GM23338 (cell line): ENCODE data around the gene NBAS. TPM values are rescaled to one million over a fixed set of nuclear protein-coding genes. Genes with fewer than 3 reads are reported as not detected.

Source experiments
- ATAC-seq: fragments of 200-7000 bp; cut with Tn5 transposase; 3 replicates; pipeline ENCODE4 v1.9.1; 2020
- DNase-seq: peaks from one replicate; pipeline ENCODE4 v3.0.0-alpha.2; 2015; ENCODE audit warnings: low spot score
- H2AFZ ChIP-seq: fragments of 200-600 bp; sonication (generic); 2 replicates; pipeline ENCODE4 v1.8.0; 2016; ENCODE audit warnings: antibody characterized with exemption, mild to moderate bottlenecking, moderate library complexity
- H3F3A ChIP-seq: fragments of 200-600 bp; sonication (generic); replicated peaks from 2 replicates; pipeline ENCODE4 v1.8.0; 2017; ENCODE audit warnings: antibody characterized with exemption, mixed run types, low read depth
- H3K27ac ChIP-seq: fragments of 200-600 bp; sonication (generic); 2 replicates; pipeline ENCODE4 v1.6.1; 2016; ENCODE audit warnings: low read depth
- H3K27me3 ChIP-seq: fragments of 200-600 bp; sonication (generic); 2 replicates; pipeline ENCODE4 v1.8.0; 2016; ENCODE audit warnings: mild to moderate bottlenecking, mixed run types, moderate library complexity; ENCODE audit not compliant: insufficient read depth
- H3K36me3 ChIP-seq: fragments of 200-600 bp; sonication (generic); 2 replicates; pipeline ENCODE4 v1.8.0; 2016; ENCODE audit warnings: mild to moderate bottlenecking; ENCODE audit not compliant: insufficient read depth
- H3K4me1 ChIP-seq: fragments of 200-600 bp; sonication (generic); 2 replicates; pipeline ENCODE4 v1.8.0; 2016; ENCODE audit warnings: mild to moderate bottlenecking, moderate library complexity; ENCODE audit not compliant: insufficient read depth
- H3K4me2 ChIP-seq: fragments of 200-600 bp; sonication (generic); 2 replicates; pipeline ENCODE4 v1.7.1; 2017; ENCODE audit warnings: mixed run types
- H3K4me3 ChIP-seq: fragments of 200-600 bp; sonication (generic); 2 replicates; pipeline ENCODE4 v1.6.1; 2016; ENCODE audit warnings: mixed run types
- H3K79me2 ChIP-seq: fragments of 200-600 bp; sonication (generic); replicated peaks from 2 replicates; pipeline ENCODE4 v1.8.0; 2017; ENCODE audit warnings: mild to moderate bottlenecking; ENCODE audit not compliant: insufficient read depth
- H3K9me2 ChIP-seq: fragments of 200-600 bp; sonication (generic); 2 replicates; pipeline ENCODE4 v1.8.0; 2017; ENCODE audit not compliant: insufficient read depth
- H4K20me1 ChIP-seq: fragments of 200-600 bp; sonication (generic); replicated peaks from 2 replicates; pipeline ENCODE4 v1.8.0; 2017; ENCODE audit warnings: mild to moderate bottlenecking; ENCODE audit not compliant: insufficient read depth
- H3K27ac Mint-ChIP-seq: 2 replicates; pipeline ENCODE4 v1.8.0; 2020; ENCODE audit warnings: inconsistent platforms, mild to moderate bottlenecking, moderate library complexity, mixed read lengths
- H3K27me3 Mint-ChIP-seq: 3 replicates; pipeline ENCODE4 v1.8.0; 2022; ENCODE audit warnings: low read depth, mild to moderate bottlenecking, moderate library complexity, mixed read lengths, inconsistent platforms; ENCODE audit not compliant: insufficient read depth, poor library complexity
- H3K36me3 Mint-ChIP-seq: 3 replicates; pipeline ENCODE4 v1.8.0; 2021; ENCODE audit warnings: low read depth, mild to moderate bottlenecking, inconsistent platforms, moderate library complexity, mixed read lengths
- H3K4me1 Mint-ChIP-seq: 3 replicates; pipeline ENCODE4 v1.8.0; 2020; ENCODE audit warnings: mild to moderate bottlenecking, inconsistent platforms, mixed read lengths
- H3K4me3 Mint-ChIP-seq: 3 replicates; pipeline ENCODE4 v1.8.0; 2021; ENCODE audit warnings: moderate library complexity, mild to moderate bottlenecking, inconsistent platforms, mixed read lengths
- H3K9me3 Mint-ChIP-seq: 3 replicates; pipeline ENCODE4 v1.8.0; 2020; ENCODE audit warnings: moderate library complexity, mild to moderate bottlenecking, inconsistent platforms, mixed read lengths
- STAT1 ChIP-seq: IDR thresholded peaks from one replicate; pipeline ENCODE4 v1.6.1; 2016; ENCODE audit warnings: antibody characterized with exemption; ENCODE audit not compliant: unreplicated experiment
- ZNF114 ChIP-seq: fragments of 250-450 bp; sonication (Bioruptor Pico); IDR thresholded peaks from 2 replicates; pipeline ENCODE4 v1.5.0; 2020; ENCODE audit warnings: mild to moderate bottlenecking, moderate library complexity
- ZNF331 ChIP-seq: fragments of 250-450 bp; sonication (Bioruptor Pico); IDR thresholded peaks from 2 replicates; pipeline ENCODE4 v1.5.0; 2020; ENCODE audit warnings: low read depth, mild to moderate bottlenecking, moderate library complexity
- polyA plus RNA-seq: library from polyadenylated mRNA; unstranded; fragments of >200 nt; fragmentation: Nextera tagmentation; extraction: Ambion mirVana; gene quantifications from 2 replicates; pipeline ENCODE4 v1.2.1, GENCODE V29; 2016
- total RNA-seq: library from RNA; depleted of rRNA; stranded (reverse); fragments of >200 nt; shearing (Covaris generic); gene quantifications from 2 replicates; pipeline ENCODE4 v1.2.3, GENCODE V29; 2014
- TF ChIP-seq, protein P1 (sequence below): fragments of 250-450 bp; sonication (Bioruptor Pico); IDR thresholded peaks from 2 replicates; pipeline ENCODE4 v1.5.0; 2020; ENCODE audit warnings: mild to moderate bottlenecking, moderate library complexity
- TF ChIP-seq, protein P2 (sequence below): IDR thresholded peaks from one replicate; pipeline ENCODE4 v1.6.1; 2018; ENCODE audit warnings: antibody characterized with exemption; ENCODE audit not compliant: unreplicated experiment

Gene NBAS
- total and polyA plus RNA-seq, 2 experiments from 2014 or later: 24.8 to 38.9 TPM

DNA sequence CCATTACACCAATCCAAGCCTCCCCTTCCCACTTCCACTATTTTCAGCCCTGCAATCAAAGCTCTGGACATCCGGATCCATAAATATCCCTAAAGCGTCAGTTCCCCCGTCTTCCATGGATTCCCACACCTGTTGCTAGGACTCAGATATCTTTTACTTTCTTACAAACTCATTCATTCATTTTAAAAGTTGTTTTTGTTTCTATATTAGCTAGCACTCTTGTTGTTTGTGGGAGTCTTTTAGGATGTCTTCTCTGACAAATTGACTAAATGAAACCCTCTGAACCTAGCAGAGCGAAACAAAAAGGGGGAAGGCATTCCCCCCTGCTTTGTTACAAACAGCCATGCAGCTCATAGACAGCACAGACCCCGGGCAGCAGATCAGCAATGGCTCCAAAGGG is 9.0 kb upstream of the NBAS start (continued):
- TF ChIP-seq, protein P1, sequence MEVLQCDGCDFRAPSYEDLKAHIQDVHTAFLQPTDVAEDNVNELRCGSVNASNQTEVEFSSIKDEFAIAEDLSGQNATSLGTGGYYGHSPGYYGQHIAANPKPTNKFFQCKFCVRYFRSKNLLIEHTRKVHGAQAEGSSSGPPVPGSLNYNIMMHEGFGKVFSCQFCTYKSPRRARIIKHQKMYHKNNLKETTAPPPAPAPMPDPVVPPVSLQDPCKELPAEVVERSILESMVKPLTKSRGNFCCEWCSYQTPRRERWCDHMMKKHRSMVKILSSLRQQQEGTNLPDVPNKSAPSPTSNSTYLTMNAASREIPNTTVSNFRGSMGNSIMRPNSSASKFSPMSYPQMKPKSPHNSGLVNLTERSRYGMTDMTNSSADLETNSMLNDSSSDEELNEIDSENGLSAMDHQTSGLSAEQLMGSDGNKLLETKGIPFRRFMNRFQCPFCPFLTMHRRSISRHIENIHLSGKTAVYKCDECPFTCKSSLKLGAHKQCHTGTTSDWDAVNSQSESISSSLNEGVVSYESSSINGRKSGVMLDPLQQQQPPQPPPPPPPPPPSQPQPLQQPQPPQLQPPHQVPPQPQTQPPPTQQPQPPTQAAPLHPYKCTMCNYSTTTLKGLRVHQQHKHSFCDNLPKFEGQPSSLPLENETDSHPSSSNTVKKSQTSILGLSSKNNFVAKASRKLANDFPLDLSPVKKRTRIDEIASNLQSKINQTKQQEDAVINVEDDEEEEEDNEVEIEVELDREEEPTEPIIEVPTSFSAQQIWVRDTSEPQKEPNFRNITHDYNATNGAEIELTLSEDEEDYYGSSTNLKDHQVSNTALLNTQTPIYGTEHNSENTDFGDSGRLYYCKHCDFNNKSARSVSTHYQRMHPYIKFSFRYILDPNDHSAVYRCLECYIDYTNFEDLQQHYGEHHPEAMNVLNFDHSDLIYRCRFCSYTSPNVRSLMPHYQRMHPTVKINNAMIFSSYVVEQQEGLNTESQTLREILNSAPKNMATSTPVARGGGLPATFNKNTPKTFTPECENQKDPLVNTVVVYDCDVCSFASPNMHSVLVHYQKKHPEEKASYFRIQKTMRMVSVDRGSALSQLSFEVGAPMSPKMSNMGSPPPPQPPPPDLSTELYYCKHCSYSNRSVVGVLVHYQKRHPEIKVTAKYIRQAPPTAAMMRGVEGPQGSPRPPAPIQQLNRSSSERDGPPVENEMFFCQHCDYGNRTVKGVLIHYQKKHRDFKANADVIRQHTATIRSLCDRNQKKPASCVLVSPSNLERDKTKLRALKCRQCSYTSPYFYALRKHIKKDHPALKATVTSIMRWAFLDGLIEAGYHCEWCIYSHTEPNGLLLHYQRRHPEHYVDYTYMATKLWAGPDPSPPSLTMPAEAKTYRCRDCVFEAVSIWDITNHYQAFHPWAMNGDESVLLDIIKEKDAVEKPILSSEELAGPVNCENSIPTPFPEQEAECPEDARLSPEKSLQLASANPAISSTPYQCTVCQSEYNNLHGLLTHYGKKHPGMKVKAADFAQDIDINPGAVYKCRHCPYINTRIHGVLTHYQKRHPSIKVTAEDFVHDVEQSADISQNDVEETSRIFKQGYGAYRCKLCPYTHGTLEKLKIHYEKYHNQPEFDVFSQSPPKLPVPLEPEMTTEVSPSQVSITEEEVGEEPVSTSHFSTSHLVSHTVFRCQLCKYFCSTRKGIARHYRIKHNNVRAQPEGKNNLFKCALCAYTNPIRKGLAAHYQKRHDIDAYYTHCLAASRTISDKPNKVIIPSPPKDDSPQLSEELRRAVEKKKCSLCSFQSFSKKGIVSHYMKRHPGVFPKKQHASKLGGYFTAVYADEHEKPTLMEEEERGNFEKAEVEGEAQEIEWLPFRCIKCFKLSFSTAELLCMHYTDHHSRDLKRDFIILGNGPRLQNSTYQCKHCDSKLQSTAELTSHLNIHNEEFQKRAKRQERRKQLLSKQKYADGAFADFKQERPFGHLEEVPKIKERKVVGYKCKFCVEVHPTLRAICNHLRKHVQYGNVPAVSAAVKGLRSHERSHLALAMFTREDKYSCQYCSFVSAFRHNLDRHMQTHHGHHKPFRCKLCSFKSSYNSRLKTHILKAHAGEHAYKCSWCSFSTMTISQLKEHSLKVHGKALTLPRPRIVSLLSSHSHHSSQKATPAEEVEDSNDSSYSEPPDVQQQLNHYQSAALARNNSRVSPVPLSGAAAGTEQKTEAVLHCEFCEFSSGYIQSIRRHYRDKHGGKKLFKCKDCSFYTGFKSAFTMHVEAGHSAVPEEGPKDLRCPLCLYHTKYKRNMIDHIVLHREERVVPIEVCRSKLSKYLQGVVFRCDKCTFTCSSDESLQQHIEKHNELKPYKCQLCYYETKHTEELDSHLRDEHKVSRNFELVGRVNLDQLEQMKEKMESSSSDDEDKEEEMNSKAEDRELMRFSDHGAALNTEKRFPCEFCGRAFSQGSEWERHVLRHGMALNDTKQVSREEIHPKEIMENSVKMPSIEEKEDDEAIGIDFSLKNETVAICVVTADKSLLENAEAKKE (CRISPR knock-in tag): no peak
- no peak for TF ChIP-seq ZNF114 (CRISPR knock-in tag)
- TF ChIP-seq STAT1: no peak
- TF ChIP-seq ZNF331: no peak

DNA sequence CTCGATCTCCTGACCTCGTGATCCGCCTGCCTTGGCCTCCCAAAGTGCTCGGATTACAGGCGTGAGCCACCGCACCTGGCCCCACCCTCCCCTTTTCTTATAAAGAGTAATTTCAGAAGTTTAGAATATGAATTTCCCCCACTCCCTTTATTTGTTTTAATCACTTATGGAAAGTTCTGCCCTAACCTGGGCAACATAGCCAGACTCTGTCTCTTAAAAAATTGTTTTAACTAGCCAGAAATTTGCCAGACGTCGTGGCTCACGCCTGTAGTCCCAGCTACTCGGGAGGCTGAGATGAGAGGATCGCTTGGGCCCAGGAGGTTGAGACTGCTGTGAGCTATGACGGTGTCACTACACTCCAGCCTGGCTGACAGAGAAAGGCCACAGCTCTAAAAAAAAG is 7.7 kb upstream of the NBAS start:
- Histone ChIP-seq H4K20me1 (no peaks in the 10 kb centered on the region), H3K36me3 (no peaks in the 10 kb centered on the region), H3K27me3 (no peaks in the 10 kb centered on the region), H2AFZ (no peak overlapping the region), H3F3A (no peaks in the 10 kb centered on the region), H3K9me2 (no peaks in the 10 kb centered on the region), H3K79me2 (no peaks in the 10 kb centered on the region), H3K4me2 (no peak overlapping the region), H3K4me1 (no peaks in the 10 kb centered on the region), H3K4me3 (no peak overlapping the region), H3K27ac (no peak overlapping the region)
- TF ChIP-seq, protein P2, sequence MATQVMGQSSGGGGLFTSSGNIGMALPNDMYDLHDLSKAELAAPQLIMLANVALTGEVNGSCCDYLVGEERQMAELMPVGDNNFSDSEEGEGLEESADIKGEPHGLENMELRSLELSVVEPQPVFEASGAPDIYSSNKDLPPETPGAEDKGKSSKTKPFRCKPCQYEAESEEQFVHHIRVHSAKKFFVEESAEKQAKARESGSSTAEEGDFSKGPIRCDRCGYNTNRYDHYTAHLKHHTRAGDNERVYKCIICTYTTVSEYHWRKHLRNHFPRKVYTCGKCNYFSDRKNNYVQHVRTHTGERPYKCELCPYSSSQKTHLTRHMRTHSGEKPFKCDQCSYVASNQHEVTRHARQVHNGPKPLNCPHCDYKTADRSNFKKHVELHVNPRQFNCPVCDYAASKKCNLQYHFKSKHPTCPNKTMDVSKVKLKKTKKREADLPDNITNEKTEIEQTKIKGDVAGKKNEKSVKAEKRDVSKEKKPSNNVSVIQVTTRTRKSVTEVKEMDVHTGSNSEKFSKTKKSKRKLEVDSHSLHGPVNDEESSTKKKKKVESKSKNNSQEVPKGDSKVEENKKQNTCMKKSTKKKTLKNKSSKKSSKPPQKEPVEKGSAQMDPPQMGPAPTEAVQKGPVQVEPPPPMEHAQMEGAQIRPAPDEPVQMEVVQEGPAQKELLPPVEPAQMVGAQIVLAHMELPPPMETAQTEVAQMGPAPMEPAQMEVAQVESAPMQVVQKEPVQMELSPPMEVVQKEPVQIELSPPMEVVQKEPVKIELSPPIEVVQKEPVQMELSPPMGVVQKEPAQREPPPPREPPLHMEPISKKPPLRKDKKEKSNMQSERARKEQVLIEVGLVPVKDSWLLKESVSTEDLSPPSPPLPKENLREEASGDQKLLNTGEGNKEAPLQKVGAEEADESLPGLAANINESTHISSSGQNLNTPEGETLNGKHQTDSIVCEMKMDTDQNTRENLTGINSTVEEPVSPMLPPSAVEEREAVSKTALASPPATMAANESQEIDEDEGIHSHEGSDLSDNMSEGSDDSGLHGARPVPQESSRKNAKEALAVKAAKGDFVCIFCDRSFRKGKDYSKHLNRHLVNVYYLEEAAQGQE: no peak
- TF ChIP-seq STAT1: no peak
- TF ChIP-seq ZNF114 (CRISPR knock-in tag): no peak
- no peak for TF ChIP-seq ZNF331
- Mint-ChIP-seq H3K36me3 (no peaks in the 10 kb centered on the region), H3K4me1 (no peaks in the 10 kb centered on the region), H3K27me3 (no peaks in the 10 kb centered on the region), H3K4me3 (no peak overlapping the region), H3K27ac (no peak overlapping the region), H3K9me3 (no peaks in the 10 kb centered on the region)
- DNase-seq: no peak
- ATAC-seq: no peak
